Smooth muscle cell (in vitro differentiated cells): ENCODE data around the gene EVA1A. TPM values are rescaled to one million over a fixed set of nuclear protein-coding genes. Genes with fewer than 3 reads are reported as not detected.
A peak's percentile ranks its signal among the peaks of the same experiment; 100 is the strongest.

Experiments
- DNase-seq: peaks from one replicate; lab custom pipeline; 2025; ENCODE audit not compliant: unreplicated experiment; lab: John Stamatoyannopoulos, UW
- H2AFZ ChIP-seq: fragments of 200-600 bp; sonication (generic); 2 replicates; pipeline ENCODE4 v1.6.0; 2016; ENCODE audit warnings: antibody characterized with exemption, low read depth, mild to moderate bottlenecking
- H3F3A ChIP-seq: fragments of 200-600 bp; sonication (generic); 2 replicates; pipeline ENCODE4 v1.6.0; 2017; ENCODE audit warnings: antibody characterized with exemption, low read depth
- H3K27ac ChIP-seq: fragments of 200-600 bp; sonication (generic); 2 replicates; pipeline ENCODE4 v1.5.1; 2016; ENCODE audit warnings: low read depth, mild to moderate bottlenecking
- H3K27me3 ChIP-seq: fragments of 200-600 bp; sonication (generic); 2 replicates; pipeline ENCODE4 v1.6.1; 2016; ENCODE audit warnings: low read depth, mild to moderate bottlenecking
- H3K36me3 ChIP-seq: fragments of 200-600 bp; sonication (generic); 2 replicates; pipeline ENCODE4 v1.5.1; 2016; ENCODE audit warnings: low read depth
- H3K4me1 ChIP-seq: fragments of 200-600 bp; sonication (generic); 2 replicates; pipeline ENCODE4 v1.5.1; 2016; ENCODE audit warnings: low read depth
- H3K4me2 ChIP-seq: fragments of 200-600 bp; sonication (generic); 2 replicates; pipeline ENCODE4 v1.6.0; 2016; ENCODE audit warnings: mild to moderate bottlenecking
- H3K4me3 ChIP-seq: fragments of 200-600 bp; sonication (generic); 2 replicates; pipeline ENCODE4 v1.5.1; 2016; ENCODE audit warnings: mild to moderate bottlenecking
- H3K79me2 ChIP-seq: fragments of 200-600 bp; sonication (generic); 2 replicates; pipeline ENCODE4 v1.6.0; 2016; ENCODE audit warnings: low read depth, mild to moderate bottlenecking
- H3K9ac ChIP-seq: fragments of 200-600 bp; sonication (generic); 2 replicates; pipeline ENCODE4 v1.6.0; 2016; ENCODE audit warnings: low read depth
- H3K9me3 ChIP-seq: fragments of 200-600 bp; sonication (generic); replicated peaks from 2 replicates; pipeline ENCODE4 v1.5.1; 2016; ENCODE audit warnings: low read depth
- H4K20me1 ChIP-seq: fragments of 200-600 bp; sonication (generic); 2 replicates; pipeline ENCODE4 v1.6.0; 2016; ENCODE audit warnings: low read depth
- WGBS: methylation state at CpG from one replicate; pipeline ENCODE4 v1.1.7; 2016; ENCODE audit warnings: low lambda C conversion rate; 5-methylcytosine and 5-hydroxymethylcytosine counted together
- polyA plus RNA-seq: library from polyadenylated mRNA; unstranded; fragments of >200 nt; fragmentation: Nextera tagmentation; extraction: Ambion mirVana; gene quantifications from 2 replicates; pipeline ENCODE4 v1.2.1, GENCODE V29; 2016
- total RNA-seq: library from RNA; depleted of rRNA; stranded (reverse); fragments of >200 nt; gene quantifications from 2 replicates; pipeline ENCODE4 v1.2.3, GENCODE V29; 2014
- TF ChIP-seq, protein P1 (sequence below): fragments of 200-600 bp; sonication (generic); IDR thresholded peaks from 2 replicates; pipeline ENCODE4 v1.5.1; 2017; ENCODE audit warnings: borderline replicate concordance, mild to moderate bottlenecking, antibody characterized with exemption; ENCODE audit not compliant: insufficient read depth, poor library complexity, severe bottlenecking

EVA1A gene
- total and polyA plus RNA-seq, 2 experiments from 2014 or later: 84.1 to 89.2 TPM

- no peak overlapping the region for H2AFZ ChIP-seq
- no peak overlapping the region for H3K27ac ChIP-seq
- H3F3A ChIP-seq: peaks cover 19% of the 10 kb centered on the region
- no peaks in the 10 kb centered on the region for H3K9me3 ChIP-seq
- TF ChIP-seq, protein P1, sequence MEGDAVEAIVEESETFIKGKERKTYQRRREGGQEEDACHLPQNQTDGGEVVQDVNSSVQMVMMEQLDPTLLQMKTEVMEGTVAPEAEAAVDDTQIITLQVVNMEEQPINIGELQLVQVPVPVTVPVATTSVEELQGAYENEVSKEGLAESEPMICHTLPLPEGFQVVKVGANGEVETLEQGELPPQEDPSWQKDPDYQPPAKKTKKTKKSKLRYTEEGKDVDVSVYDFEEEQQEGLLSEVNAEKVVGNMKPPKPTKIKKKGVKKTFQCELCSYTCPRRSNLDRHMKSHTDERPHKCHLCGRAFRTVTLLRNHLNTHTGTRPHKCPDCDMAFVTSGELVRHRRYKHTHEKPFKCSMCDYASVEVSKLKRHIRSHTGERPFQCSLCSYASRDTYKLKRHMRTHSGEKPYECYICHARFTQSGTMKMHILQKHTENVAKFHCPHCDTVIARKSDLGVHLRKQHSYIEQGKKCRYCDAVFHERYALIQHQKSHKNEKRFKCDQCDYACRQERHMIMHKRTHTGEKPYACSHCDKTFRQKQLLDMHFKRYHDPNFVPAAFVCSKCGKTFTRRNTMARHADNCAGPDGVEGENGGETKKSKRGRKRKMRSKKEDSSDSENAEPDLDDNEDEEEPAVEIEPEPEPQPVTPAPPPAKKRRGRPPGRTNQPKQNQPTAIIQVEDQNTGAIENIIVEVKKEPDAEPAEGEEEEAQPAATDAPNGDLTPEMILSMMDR: no peak
- DNase-seq: no peak
- H3K27me3 ChIP-seq: no peaks in the 10 kb centered on the region
- H4K20me1 ChIP-seq: peaks cover 8% of the 10 kb centered on the region
- H3K36me3 ChIP-seq: no peaks in the 10 kb centered on the region
- H3K4me1 ChIP-seq: peaks cover 23% of the 10 kb centered on the region
- H3K4me3 ChIP-seq: no peak overlapping the region
- H3K4me2 ChIP-seq: no peak overlapping the region
- 88% methylated on average over 3 of the region's 3 CpGs for WGBS
- H3K9ac ChIP-seq: no peak overlapping the region
- peaks cover 8% of the 10 kb centered on the region for H3K79me2 ChIP-seq
Observed at GRCh38 chr2:75563591-75563990, 2.9 kb upstream of the EVA1A start.

DNA sequence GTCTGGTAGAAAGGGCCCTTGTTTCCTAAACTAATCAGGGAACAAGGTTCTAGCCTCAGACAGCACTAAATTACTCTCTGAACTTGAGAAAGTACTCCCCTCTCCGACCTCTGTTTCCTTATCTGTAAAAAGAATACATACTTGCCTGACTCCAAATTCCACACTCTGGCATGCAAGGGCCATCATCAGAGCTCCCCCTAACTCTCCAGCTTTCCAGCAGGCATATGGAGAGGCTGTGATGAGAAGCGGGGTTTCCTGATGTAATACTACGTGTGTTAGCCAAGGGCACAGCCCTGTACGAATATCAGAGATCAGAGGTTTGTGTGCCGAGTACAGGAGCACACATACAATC is 1.8 kb upstream of the EVA1A start:
- Histone ChIP-seq H3K36me3 (no peaks in the 10 kb centered on the region), H4K20me1 (peaks cover 19% of the 10 kb centered on the region), H3F3A (peaks cover 17% of the 10 kb centered on the region), H3K27ac (peak overlapping the region; percentile 87), H3K9ac (no peak overlapping the region), H3K79me2 (peaks cover 17% of the 10 kb centered on the region), H3K9me3 (no peaks in the 10 kb centered on the region), H3K4me2 (peak overlapping the region; percentile 99), H3K4me1 (peaks cover 23% of the 10 kb centered on the region), H2AFZ (peak overlapping the region; percentile 4), H3K27me3 (no peaks in the 10 kb centered on the region), H3K4me3 (no peak overlapping the region)
- WGBS: 61% methylated on average over 5 of the region's 5 CpGs
- no peak for DNase-seq
- TF ChIP-seq, protein P1: no peak

- 52% methylated on average over 11 of the region's 11 CpGs for WGBS
- Histone ChIP-seq H3F3A (peaks cover 17% of the 10 kb centered on the region), H3K27me3 (no peaks in the 10 kb centered on the region), H3K4me1 (peaks cover 23% of the 10 kb centered on the region), H2AFZ (peak overlapping the region; percentile 4), H3K36me3 (no peaks in the 10 kb centered on the region), H3K4me2 (peak overlapping the region; percentile 99), H3K9me3 (no peaks in the 10 kb centered on the region), H3K79me2 (peaks cover 22% of the 10 kb centered on the region), H3K27ac (peak overlapping the region; percentile 87), H4K20me1 (peaks cover 25% of the 10 kb centered on the region), H3K9ac (peak overlapping the region; percentile 73), H3K4me3 (peak overlapping the region; percentile 66)
- no peak for DNase-seq
- TF ChIP-seq, protein P1: no peak
Observed at GRCh38 chr2:75561566-75562512, 1.1 kb upstream of the EVA1A start.
